Muscle of leg (tissue), 11 donors: ENCODE results near the gene ADCY1. TPM values are rescaled to one million over a fixed set of nuclear protein-coding genes. Genes with fewer than 3 reads are reported as not detected.

ENCODE experiments used
- DNase-seq: peaks from one replicate; pipeline ENCODE4 v3.0.0; 2013
- H3K27ac ChIP-seq: one replicate; pipeline ENCODE4 v1.5.1; 2013; ENCODE audit warnings: mild to moderate bottlenecking, low read length, control low read depth
- H3K27me3 ChIP-seq: one replicate; pipeline ENCODE4 v1.6.1; 2013; ENCODE audit warnings: low read length; ENCODE audit not compliant: control insufficient read depth, insufficient read depth
- H3K36me3 ChIP-seq: one replicate; pipeline ENCODE4 v1.6.1; 2013; ENCODE audit warnings: low read length; ENCODE audit not compliant: control insufficient read depth, insufficient read depth
- H3K4me1 ChIP-seq: one replicate; pipeline ENCODE4 v1.6.1; 2013; ENCODE audit warnings: low read length; ENCODE audit not compliant: control insufficient read depth, insufficient read depth
- H3K4me3 ChIP-seq: one replicate; pipeline ENCODE4 v1.5.1; 2013; ENCODE audit warnings: low read length, control low read depth
- H3K9me3 ChIP-seq: replicated peaks from 2 replicates; pipeline ENCODE4 v1.6.1; 2013; ENCODE audit warnings: low read depth, low read length; ENCODE audit not compliant: control insufficient read depth
- WGBS: methylation state at CpG from one replicate; pipeline ENCODE4 v1.1.5; 2013; ENCODE audit warnings: missing lambda C conversion rate; ENCODE audit not compliant: insufficient coverage; 5-methylcytosine and 5-hydroxymethylcytosine counted together
- polyA plus RNA-seq, 8 donors: library from polyadenylated mRNA; unstranded; fragments of 120-200 nt; gene quantifications; one replicate each; pipeline versions ENCODE4 v1.2.1 to v1.2.3, GENCODE V29; 2013; ENCODE audit warnings: inconsistent platforms in 1 of 8, low replicate concordance in 1 of 8; ENCODE audit not compliant: insufficient read length in 8 of 8, insufficient read depth in 1 of 8
- total RNA-seq: library from RNA; stranded (reverse); fragments of 120-200 nt; gene quantifications from one replicate; pipeline ENCODE4 v1.2.4, GENCODE V29; 2013

ADCY1 gene
- total and polyA plus RNA-seq, 9 donors, result 7.1 to 15.6 (median 10.9) TPM

DNA sequence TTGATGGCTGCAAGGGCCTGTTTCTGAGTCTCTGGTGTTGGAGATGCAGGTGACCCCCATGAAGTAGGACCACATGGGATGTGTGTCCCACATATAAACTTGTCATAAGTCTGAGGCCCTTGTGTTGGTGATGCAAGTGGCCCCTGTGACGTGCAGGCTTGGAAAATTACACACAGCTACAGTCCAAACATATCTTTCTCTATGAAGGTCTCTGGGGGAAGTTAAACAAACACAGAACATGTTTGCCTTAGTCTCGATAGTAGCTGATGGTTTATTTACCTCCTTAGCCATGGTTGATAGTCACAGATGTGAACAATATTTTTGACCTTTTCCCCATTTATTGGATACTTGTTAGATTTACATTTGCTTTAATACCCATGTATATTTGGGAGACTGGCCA lies 64.7 kb downstream of the ADCY1 start:
- Histone ChIP-seq H3K4me1 (no peaks in the 10 kb centered on the region), H3K27me3 (no peaks in the 10 kb centered on the region), H3K27ac (no peak overlapping the region), H3K36me3 (no peaks in the 10 kb centered on the region), H3K4me3 (no peak overlapping the region), H3K9me3 (no peaks in the 10 kb centered on the region)
- no CpG with 5 or more reads among the region's 2 CpGs for WGBS
- DNase-seq, result no peak

DNA sequence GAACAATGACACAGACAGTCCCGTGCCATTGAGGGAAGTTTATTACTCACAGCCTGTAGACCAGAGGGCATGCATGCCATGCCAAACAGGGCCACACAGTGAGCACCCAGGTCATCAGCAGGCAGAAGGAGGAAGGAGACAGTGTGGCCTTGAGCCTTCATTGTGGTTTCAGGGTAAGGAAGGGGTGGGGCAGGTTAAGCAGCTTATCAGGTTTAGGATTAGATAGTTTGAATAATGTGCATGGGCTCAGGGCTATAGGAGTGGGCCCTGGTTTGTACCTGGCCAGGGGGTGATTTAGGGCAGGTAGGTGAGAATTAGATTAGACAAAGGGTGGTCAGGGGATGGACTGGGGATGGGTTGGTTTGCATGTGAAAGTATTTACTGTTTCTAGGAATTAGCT lies 67.9 kb downstream of the ADCY1 start:
- no peak for DNase-seq
- Histone ChIP-seq H3K9me3 (no peaks in the 10 kb centered on the region), H3K4me1 (peaks cover 6% of the 10 kb centered on the region), H3K27me3 (no peaks in the 10 kb centered on the region), H3K36me3 (no peaks in the 10 kb centered on the region), H3K4me3 (no peak overlapping the region), H3K27ac (no peak overlapping the region)
- WGBS, result 80% methylated on average over 1 of the region's 1 CpG

GRCh38 chr7:45643630-45644029 lies 69.5 kb downstream of the ADCY1 start:
- WGBS, result no CpG with 5 or more reads among the region's 7 CpGs

GRCh38 chr7:45644237-45644636 lies 70.1 kb downstream of the ADCY1 start:
- 84% methylated on average over 4 of the region's 4 CpGs for WGBS
- Histone ChIP-seq H3K9me3 (no peaks in the 10 kb centered on the region), H3K27me3 (no peaks in the 10 kb centered on the region), H3K4me3 (no peak overlapping the region), H3K4me1 (peaks cover 10% of the 10 kb centered on the region), H3K36me3 (peaks cover under 1% of the 10 kb centered on the region), H3K27ac (no peak overlapping the region)
- no peak for DNase-seq

More at GRCh38 chr7:45643630-45644029, 69.5 kb downstream of the ADCY1 start:
- Histone ChIP-seq H3K4me1 (peaks cover 10% of the 10 kb centered on the region), H3K9me3 (no peaks in the 10 kb centered on the region), H3K27ac (no peak overlapping the region), H3K36me3 (no peaks in the 10 kb centered on the region), H3K4me3 (no peak overlapping the region), H3K27me3 (no peaks in the 10 kb centered on the region)
- DNase-seq, result no peak

GRCh38 chr7:45645141-45645969 lies 71.2 kb downstream of the ADCY1 start:
- Histone ChIP-seq H3K27ac (no peak overlapping the region), H3K36me3 (peaks cover 2% of the 10 kb centered on the region), H3K9me3 (no peaks in the 10 kb centered on the region), H3K4me1 (peaks cover 10% of the 10 kb centered on the region), H3K27me3 (no peaks in the 10 kb centered on the region), H3K4me3 (no peak overlapping the region)
- no peak for DNase-seq
- 93% methylated on average over 3 of the region's 8 CpGs for WGBS

GRCh38 chr7:45646207-45646821 lies 72.1 kb downstream of the ADCY1 start:
- 99% methylated on average over 5 of the region's 6 CpGs for WGBS
- Histone ChIP-seq H3K9me3 (no peaks in the 10 kb centered on the region), H3K27ac (no peak overlapping the region), H3K27me3 (no peaks in the 10 kb centered on the region), H3K4me3 (no peak overlapping the region), H3K4me1 (peaks cover 10% of the 10 kb centered on the region), H3K36me3 (peaks cover 6% of the 10 kb centered on the region)
- DNase-seq, result no peak

DNA sequence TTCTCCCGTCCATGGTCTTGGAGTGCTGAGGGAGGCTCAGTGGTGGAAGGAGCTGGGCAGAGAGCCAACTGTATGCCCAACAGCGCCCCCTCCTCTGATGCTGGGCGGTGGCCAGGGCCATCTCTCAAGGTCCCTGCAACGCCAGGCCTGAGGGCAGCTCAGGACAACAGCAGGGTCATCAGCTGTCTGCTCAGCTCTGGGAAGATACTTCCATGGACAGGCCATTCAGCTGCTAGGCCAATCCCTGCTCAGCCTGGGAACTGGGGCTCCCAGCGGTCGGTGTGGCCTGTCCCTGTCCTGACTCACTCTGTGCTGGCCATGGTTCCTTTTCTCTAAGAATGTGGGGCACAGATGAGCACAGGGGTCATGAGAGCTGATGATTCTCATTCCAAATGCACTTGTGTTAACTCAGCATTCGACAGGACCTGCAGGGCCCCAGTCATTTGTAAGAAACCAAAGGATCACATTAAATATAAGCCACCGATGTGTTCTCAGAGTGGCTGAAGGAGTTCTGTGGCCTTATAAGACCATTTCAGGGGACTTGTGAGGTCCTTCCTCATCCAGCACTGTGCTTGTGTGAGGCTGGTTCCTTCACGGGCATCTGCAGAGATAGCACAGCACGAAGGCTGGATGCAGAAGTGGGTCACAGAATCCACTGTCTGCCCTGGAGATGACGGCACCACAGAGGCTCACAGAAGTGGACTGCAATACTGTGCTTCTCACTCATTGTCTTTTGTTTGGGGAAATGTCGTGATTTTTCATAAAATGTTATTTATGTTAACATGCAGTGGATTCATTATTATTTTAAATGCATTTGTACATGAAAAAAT lies 73.0 kb downstream of the ADCY1 start:
- Histone ChIP-seq H3K4me3 (no peak overlapping the region), H3K9me3 (no peaks in the 10 kb centered on the region), H3K36me3 (peaks cover 6% of the 10 kb centered on the region), H3K27ac (no peak overlapping the region), H3K4me1 (peaks cover 10% of the 10 kb centered on the region), H3K27me3 (no peaks in the 10 kb centered on the region)
- peak; percentile 43 for DNase-seq
- 78% methylated on average over 9 of the region's 12 CpGs for WGBS

GRCh38 chr7:45647967-45648670 lies 74.0 kb downstream of the ADCY1 start:
- Histone ChIP-seq H3K27me3 (no peaks in the 10 kb centered on the region), H3K27ac (no peak overlapping the region), H3K4me3 (no peak overlapping the region), H3K4me1 (peaks cover 10% of the 10 kb centered on the region), H3K36me3 (peaks cover 6% of the 10 kb centered on the region), H3K9me3 (no peaks in the 10 kb centered on the region)
- WGBS, result 93% methylated on average over 10 of the region's 13 CpGs
- DNase-seq, result no peak

- Histone ChIP-seq H3K9me3 (no peaks in the 10 kb centered on the region), H3K4me1 (peaks cover 10% of the 10 kb centered on the region), H3K36me3 (peaks cover 6% of the 10 kb centered on the region), H3K27ac (no peak overlapping the region), H3K4me3 (no peak overlapping the region), H3K27me3 (no peaks in the 10 kb centered on the region)
- WGBS, result 91% methylated on average over 9 of the region's 10 CpGs
- no peak for DNase-seq
These were observed 74.5 kb downstream of the ADCY1 start for GRCh38 chr7:45648671-45648995.
